ENCODE results near the gene ARL2BP.
"Not testable (repeated sequence)": the region's sequence is repeated elsewhere in the genome, so short reads cannot be mapped to it uniquely, and the experiment has no call there.

The ARL2BP gene

DNA sequence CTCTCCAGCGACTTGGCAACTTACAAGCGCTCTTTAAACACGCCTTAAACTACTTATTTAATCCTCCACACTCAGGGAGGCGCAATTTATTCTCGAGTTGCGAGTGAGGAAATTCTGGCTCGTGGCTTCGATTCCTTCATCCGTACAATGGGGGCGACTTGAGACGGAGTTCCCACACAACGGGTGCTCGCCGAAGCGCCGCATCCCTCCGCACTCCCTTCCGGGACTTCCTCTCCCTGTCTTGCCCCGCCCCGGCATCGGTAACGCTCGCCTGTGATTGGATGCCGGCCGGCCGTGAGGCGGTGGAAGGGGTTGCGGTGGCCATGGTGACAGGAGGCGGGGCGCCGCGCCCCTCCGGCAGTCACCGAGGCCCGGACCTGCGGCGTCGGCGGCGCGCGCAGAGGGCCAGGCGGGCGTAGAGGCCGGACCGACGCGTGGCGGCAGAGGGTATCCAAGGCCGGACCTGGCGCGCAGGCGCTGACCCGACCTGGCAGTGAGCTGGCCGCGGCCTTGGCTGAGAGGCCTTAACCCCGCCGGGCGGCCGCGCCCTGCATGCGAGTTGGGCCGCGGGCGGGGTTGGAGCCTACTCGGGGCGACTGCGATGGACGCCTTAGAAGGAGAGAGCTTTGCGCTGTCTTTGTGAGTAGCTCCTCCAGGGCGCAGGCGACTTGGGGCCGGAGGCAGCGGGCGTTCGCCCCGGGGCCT, at the start of gene ARL2BP:
Gene ARL2BP, plus strand, starts transcription at position 493 of the 705 bp plus-strand sequence. Its CDS starts 109 bp downstream, at position 602.
- peak within 1 kb of the TSS; percentile 89 for H3K27ac ChIP-seq (ENCODE audit: low read depth, low read length)
- peaks cover 7 to 21% of the 10 kb centered on the region in 2 donors for H3K36me3 ChIP-seq (ENCODE audit: control insufficient read depth in 1 of 2, insufficient read depth in 2 of 2, low read length in 2 of 2)
- no peaks in the 10 kb centered on the region for H3K27me3 ChIP-seq (ENCODE audit: control insufficient read depth in 1 of 2, insufficient read depth in 2 of 2, low read length in 2 of 2)
- H3K9me3 ChIP-seq (ENCODE audit: control insufficient read depth in 1 of 2, low read length in 2 of 2), result no peaks in the 10 kb centered on the region
- peaks cover 21 to 22% of the 10 kb centered on the region in 2 donors for H3K4me1 ChIP-seq (ENCODE audit: control insufficient read depth in 1 of 2, insufficient read depth in 2 of 2, low read length in 2 of 2)
- peak within 1 kb of the TSS; percentile 70 to 76 for H3K9ac ChIP-seq (ENCODE audit: low read depth in 1 of 2, low read length in 2 of 2)
- peak within 1 kb of the TSS; percentile 63 to 82 for H3K4me3 ChIP-seq (ENCODE audit: low read depth in 1 of 2, low read length in 2 of 2)

DNA sequence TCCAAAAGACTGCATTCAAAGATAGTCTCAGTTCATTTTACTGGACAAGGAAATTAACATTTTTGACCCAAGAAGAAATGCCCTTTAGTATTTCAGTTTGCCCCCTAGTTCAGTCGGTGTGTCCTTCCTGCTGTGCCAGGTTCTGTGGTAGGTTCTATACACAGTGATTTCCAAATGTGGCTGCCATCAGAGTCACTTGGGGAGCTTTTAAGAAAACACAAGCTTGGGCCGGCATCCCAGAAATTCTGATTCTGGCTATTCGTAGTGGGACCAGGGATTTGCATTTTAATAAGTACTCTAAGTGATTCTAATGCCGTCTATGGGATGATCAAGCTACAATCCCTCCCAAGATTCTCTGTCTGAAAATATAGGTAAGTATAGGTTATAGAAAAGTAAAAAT, 48.8 kb upstream of the ARL2BP start:
- peaks cover 7 to 8% of the 10 kb centered on the region in 2 donors for H3K4me1 ChIP-seq (ENCODE audit: control insufficient read depth in 1 of 2, insufficient read depth in 2 of 2, low read length in 2 of 2)

DNA sequence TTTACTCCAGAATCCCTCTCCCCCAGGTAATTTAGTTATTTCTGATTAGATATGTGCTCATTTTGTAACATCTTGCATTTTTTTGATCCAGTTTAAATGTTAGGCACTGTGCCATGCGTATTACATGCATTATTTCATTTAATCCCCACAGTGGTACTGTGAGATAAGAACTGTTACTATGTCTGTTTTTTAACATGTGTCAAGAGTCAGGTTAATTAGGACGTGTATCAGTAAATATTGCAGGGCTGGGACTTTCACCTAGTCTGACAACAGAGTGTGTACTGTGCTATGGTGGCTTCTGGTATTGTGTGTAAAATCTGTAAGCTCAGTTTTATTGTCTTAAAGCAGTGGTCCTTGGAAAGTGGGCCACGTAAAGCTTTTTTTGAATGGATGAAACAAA, 48.3 kb upstream of the ARL2BP start:
- peaks cover 5 to 8% of the 10 kb centered on the region in 2 donors for H3K4me1 ChIP-seq (ENCODE audit: control insufficient read depth in 1 of 2, insufficient read depth in 2 of 2, low read length in 2 of 2)
- H3K4me3 ChIP-seq (ENCODE audit: low read depth in 1 of 2, low read length in 2 of 2), result no peak overlapping the region
- no peak overlapping the region for H3K27ac ChIP-seq (ENCODE audit: low read depth, low read length)
- H3K9me3 ChIP-seq (ENCODE audit: control insufficient read depth in 1 of 2, low read length in 2 of 2), result no peaks in the 10 kb centered on the region
- H3K27me3 ChIP-seq (ENCODE audit: control insufficient read depth in 1 of 2, insufficient read depth in 2 of 2, low read length in 2 of 2), result no peaks in the 10 kb centered on the region
- H3K9ac ChIP-seq (ENCODE audit: low read depth in 1 of 2, low read length in 2 of 2), result no peak overlapping the region
- H3K36me3 ChIP-seq (ENCODE audit: control insufficient read depth in 1 of 2, insufficient read depth in 2 of 2, low read length in 2 of 2), result peaks cover 0 to 4% of the 10 kb centered on the region in 2 donors

More for the DNA sequence above, 48.8 kb upstream of the ARL2BP start:
- Histone ChIP-seq H3K4me3 (ENCODE audit: low read depth in 1 of 2, low read length in 2 of 2) (no peak overlapping the region), H3K36me3 (ENCODE audit: control insufficient read depth in 1 of 2, insufficient read depth in 2 of 2, low read length in 2 of 2) (peaks cover 0 to 4% of the 10 kb centered on the region in 2 donors), H3K9ac (ENCODE audit: low read depth in 1 of 2, low read length in 2 of 2) (no peak overlapping the region), H3K27ac (ENCODE audit: low read depth, low read length) (no peak overlapping the region), H3K9me3 (ENCODE audit: control insufficient read depth in 1 of 2, low read length in 2 of 2) (no peaks in the 10 kb centered on the region), H3K27me3 (ENCODE audit: control insufficient read depth in 1 of 2, insufficient read depth in 2 of 2, low read length in 2 of 2) (no peaks in the 10 kb centered on the region)

DNA sequence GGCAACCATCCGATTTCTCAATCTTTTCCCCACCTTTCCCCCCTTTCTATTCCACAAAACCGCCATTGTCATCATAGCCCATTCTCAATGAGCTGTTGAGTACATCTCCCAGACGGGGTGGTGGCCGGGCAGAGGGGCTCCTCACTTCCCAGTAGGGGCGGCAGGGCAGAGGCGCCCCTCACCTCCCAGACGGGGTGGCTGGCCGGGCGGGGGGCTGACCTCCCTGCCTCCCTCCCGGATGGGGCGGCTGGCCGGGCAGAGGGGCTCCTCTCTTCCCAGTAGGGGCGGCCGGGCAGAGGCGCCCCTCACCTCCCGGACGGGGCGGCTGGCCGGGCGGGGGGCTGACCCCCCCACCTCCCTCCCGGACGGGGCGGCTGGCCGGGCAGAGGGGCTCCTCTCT, 44.7 kb upstream of the ARL2BP start:
- H3K27ac ChIP-seq (ENCODE audit: low read depth, low read length); H3K9ac ChIP-seq (ENCODE audit: low read depth in 1 of 2, low read length in 2 of 2); H3K4me3 ChIP-seq (ENCODE audit: low read depth in 1 of 2, low read length in 2 of 2); H3K4me1 ChIP-seq (ENCODE audit: control insufficient read depth in 1 of 2, insufficient read depth in 2 of 2, low read length in 2 of 2); H3K9me3 ChIP-seq (ENCODE audit: control insufficient read depth in 1 of 2, low read length in 2 of 2); H3K27me3 ChIP-seq (ENCODE audit: control insufficient read depth in 1 of 2, insufficient read depth in 2 of 2, low read length in 2 of 2): not testable (repeated sequence)
- peaks cover 11 to 13% of the 10 kb centered on the region in 2 donors for H3K36me3 ChIP-seq (ENCODE audit: control insufficient read depth in 1 of 2, insufficient read depth in 2 of 2, low read length in 2 of 2)

DNA sequence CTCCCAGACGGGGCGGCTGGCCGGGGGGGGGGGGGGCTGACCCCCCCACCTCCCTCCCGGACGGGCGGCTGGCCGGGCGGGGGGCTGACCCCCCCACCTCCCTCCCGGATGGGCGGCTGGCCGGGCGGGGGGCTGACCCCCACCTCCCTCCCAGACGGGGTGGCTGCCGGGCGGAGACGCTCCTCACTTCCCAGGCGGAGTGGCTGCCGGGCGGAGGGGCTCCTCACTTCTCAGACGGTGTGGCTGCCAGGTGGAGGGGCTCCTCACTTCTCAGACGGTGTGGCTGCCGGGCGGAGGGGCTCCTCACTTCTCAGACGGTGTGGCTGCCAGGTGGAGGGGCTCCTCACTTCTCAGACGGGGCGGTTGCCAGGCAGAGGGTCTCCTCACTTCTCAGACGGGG, 44.1 kb upstream of the ARL2BP start:
- peaks cover 11 to 18% of the 10 kb centered on the region in 2 donors for H3K36me3 ChIP-seq (ENCODE audit: control insufficient read depth in 1 of 2, insufficient read depth in 2 of 2, low read length in 2 of 2)
- H3K4me3 ChIP-seq (ENCODE audit: low read depth in 1 of 2, low read length in 2 of 2); H3K27ac ChIP-seq (ENCODE audit: low read depth, low read length); H3K4me1 ChIP-seq (ENCODE audit: control insufficient read depth in 1 of 2, insufficient read depth in 2 of 2, low read length in 2 of 2); H3K9me3 ChIP-seq (ENCODE audit: control insufficient read depth in 1 of 2, low read length in 2 of 2); H3K27me3 ChIP-seq (ENCODE audit: control insufficient read depth in 1 of 2, insufficient read depth in 2 of 2, low read length in 2 of 2); H3K9ac ChIP-seq (ENCODE audit: low read depth in 1 of 2, low read length in 2 of 2): not testable (repeated sequence)

DNA sequence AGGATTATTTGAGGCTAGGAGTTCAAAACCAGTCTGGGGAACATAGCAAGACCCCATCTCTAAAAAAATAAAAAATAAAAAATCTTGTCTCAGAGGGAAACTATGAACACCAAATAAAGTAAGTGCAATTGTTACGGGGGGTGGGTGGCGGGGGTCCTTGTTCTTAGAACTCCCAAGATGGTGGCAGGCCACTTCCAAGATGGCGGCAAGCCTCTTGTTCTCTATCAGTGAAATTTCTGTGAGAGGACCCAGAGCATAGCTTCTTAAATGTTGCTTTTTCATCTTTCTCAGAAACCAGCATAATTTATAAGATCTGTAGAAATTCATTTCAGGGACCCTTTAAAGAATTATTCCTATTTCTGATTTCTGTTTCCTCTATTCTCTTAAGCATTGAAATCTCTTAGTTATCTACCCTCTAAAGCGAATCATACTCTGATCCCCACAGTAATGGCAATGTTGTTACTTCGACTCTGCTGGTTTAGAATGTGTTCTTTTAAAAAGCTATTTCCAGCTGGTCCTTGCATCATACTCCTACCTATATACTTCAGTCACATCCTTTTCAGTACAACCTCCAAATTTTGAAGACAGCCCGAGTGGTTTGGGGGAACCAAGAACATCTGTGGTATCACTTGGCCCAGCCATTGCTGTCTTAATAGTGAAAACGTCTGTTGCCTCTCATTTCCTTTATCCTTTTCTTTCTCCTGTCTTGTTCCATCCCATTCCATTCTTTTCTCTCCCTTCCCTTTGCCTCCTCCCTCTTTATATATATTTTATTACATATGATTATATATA, 42.8 kb upstream of the ARL2BP start:
- Histone ChIP-seq H3K9me3 (ENCODE audit: control insufficient read depth in 1 of 2, low read length in 2 of 2) (no peaks in the 10 kb centered on the region), H3K9ac (ENCODE audit: low read depth in 1 of 2, low read length in 2 of 2) (no peak overlapping the region), H3K27me3 (ENCODE audit: control insufficient read depth in 1 of 2, insufficient read depth in 2 of 2, low read length in 2 of 2) (no peaks in the 10 kb centered on the region), H3K4me3 (ENCODE audit: low read depth in 1 of 2, low read length in 2 of 2) (no peak overlapping the region), H3K4me1 (ENCODE audit: control insufficient read depth in 1 of 2, insufficient read depth in 2 of 2, low read length in 2 of 2) (no peaks in the 10 kb centered on the region), H3K36me3 (ENCODE audit: control insufficient read depth in 1 of 2, insufficient read depth in 2 of 2, low read length in 2 of 2) (peaks cover 15 to 29% of the 10 kb centered on the region in 2 donors), H3K27ac (ENCODE audit: low read depth, low read length) (no peak overlapping the region)

DNA sequence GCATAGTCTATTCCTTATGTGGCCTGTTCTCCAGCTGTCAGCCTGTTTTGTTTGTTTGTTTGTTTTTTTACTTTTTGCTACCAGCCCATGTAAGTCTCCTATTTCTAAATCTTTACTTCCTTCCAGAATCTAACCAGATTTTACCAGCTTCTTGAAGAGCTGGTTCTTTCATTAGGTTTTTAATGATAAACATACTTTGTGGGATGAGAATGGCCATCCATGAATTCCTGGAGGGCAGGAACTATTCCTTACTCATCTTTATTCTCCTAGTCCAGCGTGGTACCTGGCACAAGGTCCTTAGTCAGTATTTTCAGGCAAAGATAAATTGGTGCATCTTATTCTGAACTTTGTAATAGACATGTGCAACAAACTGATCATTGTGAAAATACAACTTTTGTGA, 41.6 kb upstream of the ARL2BP start:
- Histone ChIP-seq H3K4me3 (ENCODE audit: low read depth in 1 of 2, low read length in 2 of 2) (no peak overlapping the region), H3K9ac (ENCODE audit: low read depth in 1 of 2, low read length in 2 of 2) (no peak overlapping the region), H3K27ac (ENCODE audit: low read depth, low read length) (no peak overlapping the region), H3K27me3 (ENCODE audit: control insufficient read depth in 1 of 2, insufficient read depth in 2 of 2, low read length in 2 of 2) (no peaks in the 10 kb centered on the region), H3K9me3 (ENCODE audit: control insufficient read depth in 1 of 2, low read length in 2 of 2) (no peaks in the 10 kb centered on the region), H3K36me3 (ENCODE audit: control insufficient read depth in 1 of 2, insufficient read depth in 2 of 2, low read length in 2 of 2) (peaks cover 21 to 36% of the 10 kb centered on the region in 2 donors), H3K4me1 (ENCODE audit: control insufficient read depth in 1 of 2, insufficient read depth in 2 of 2, low read length in 2 of 2) (no peaks in the 10 kb centered on the region)

DNA sequence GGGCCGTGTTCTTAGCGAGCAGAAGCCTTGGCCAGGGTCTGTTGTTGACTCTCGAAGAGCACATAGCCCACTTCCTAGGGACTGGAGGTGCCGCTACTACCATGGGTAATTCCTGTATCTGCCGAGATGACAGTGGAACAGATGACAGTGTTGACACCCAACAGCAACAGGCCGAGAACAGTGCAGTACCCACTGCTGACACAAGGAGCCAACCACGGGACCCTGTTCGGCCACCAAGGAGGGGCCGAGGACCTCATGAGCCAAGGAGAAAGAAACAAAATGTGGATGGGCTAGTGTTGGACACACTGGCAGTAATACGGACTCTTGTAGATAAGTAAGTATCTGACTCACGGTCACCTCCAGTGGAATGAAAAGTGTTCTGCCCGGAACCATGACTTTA, 40.4 kb upstream of the ARL2BP start:
- no peak overlapping the region for H3K9ac ChIP-seq (ENCODE audit: low read depth in 1 of 2, low read length in 2 of 2)
- H3K36me3 ChIP-seq (ENCODE audit: control insufficient read depth in 1 of 2, insufficient read depth in 2 of 2, low read length in 2 of 2), result peaks cover 21 to 43% of the 10 kb centered on the region in 2 donors
- H3K4me3 ChIP-seq (ENCODE audit: low read depth in 1 of 2, low read length in 2 of 2), result no peak overlapping the region
- no peaks in the 10 kb centered on the region for H3K9me3 ChIP-seq (ENCODE audit: control insufficient read depth in 1 of 2, low read length in 2 of 2)
- H3K27me3 ChIP-seq (ENCODE audit: control insufficient read depth in 1 of 2, insufficient read depth in 2 of 2, low read length in 2 of 2), result no peaks in the 10 kb centered on the region
- H3K27ac ChIP-seq (ENCODE audit: low read depth, low read length), result no peak overlapping the region
- H3K4me1 ChIP-seq (ENCODE audit: control insufficient read depth in 1 of 2, insufficient read depth in 2 of 2, low read length in 2 of 2), result no peaks in the 10 kb centered on the region

DNA sequence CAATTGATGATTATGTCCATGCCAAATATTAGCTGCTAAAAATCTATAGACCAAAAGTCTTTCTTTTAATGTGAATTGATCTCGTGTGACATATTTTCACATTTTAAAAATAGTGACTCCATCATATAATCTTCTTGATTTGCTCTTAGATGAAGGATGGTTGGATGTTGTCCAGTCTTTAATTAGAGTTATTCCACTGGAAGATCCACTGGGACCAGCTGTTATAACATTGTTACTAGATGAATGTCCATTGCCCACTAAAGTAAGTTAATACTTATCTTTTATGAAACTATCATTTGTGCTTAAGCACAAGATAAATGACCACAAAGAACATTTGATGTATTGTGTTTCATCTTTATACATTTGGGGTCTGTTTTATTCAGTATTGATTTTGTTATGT, 36.1 kb upstream of the ARL2BP start:
- H3K27me3 ChIP-seq (ENCODE audit: control insufficient read depth in 1 of 2, insufficient read depth in 2 of 2, low read length in 2 of 2), result no peaks in the 10 kb centered on the region

DNA sequence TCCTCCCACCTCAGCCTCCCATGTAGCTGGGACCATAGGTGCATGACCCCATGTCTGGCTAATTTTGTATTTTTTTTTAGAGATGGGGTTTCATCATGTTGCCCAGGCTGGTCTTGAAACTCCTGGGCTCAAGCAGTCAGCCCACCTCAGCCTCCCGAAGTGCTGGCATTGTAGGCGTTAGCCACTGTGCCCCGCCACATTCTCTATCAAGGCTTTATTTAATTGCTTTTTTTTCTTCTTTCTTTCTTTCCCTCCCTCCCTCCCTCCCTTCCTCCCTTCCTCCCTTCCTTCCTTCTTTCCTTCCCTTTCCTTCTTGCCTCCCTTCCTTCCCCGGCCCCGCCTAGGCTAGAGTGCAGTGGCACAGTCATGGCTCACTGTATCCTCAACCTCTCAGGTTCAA, 35.3 kb upstream of the ARL2BP start:
- Histone ChIP-seq H3K9me3 (ENCODE audit: control insufficient read depth in 1 of 2, low read length in 2 of 2) (no peaks in the 10 kb centered on the region), H3K27me3 (ENCODE audit: control insufficient read depth in 1 of 2, insufficient read depth in 2 of 2, low read length in 2 of 2) (no peaks in the 10 kb centered on the region), H3K4me3 (ENCODE audit: low read depth in 1 of 2, low read length in 2 of 2) (no peak overlapping the region), H3K9ac (ENCODE audit: low read depth in 1 of 2, low read length in 2 of 2) (no peak overlapping the region), H3K4me1 (ENCODE audit: control insufficient read depth in 1 of 2, insufficient read depth in 2 of 2, low read length in 2 of 2) (no peaks in the 10 kb centered on the region), H3K36me3 (ENCODE audit: control insufficient read depth in 1 of 2, insufficient read depth in 2 of 2, low read length in 2 of 2) (peaks cover 35 to 85% of the 10 kb centered on the region in 2 donors), H3K27ac (ENCODE audit: low read depth, low read length) (no peak overlapping the region)

More for the DNA sequence above, 36.1 kb upstream of the ARL2BP start:
- Histone ChIP-seq H3K4me3 (ENCODE audit: low read depth in 1 of 2, low read length in 2 of 2) (no peak overlapping the region), H3K4me1 (ENCODE audit: control insufficient read depth in 1 of 2, insufficient read depth in 2 of 2, low read length in 2 of 2) (no peaks in the 10 kb centered on the region), H3K9me3 (ENCODE audit: control insufficient read depth in 1 of 2, low read length in 2 of 2) (no peaks in the 10 kb centered on the region), H3K9ac (ENCODE audit: low read depth in 1 of 2, low read length in 2 of 2) (no peak overlapping the region), H3K27ac (ENCODE audit: low read depth, low read length) (no peak overlapping the region), H3K36me3 (ENCODE audit: control insufficient read depth in 1 of 2, insufficient read depth in 2 of 2, low read length in 2 of 2) (peaks cover 30 to 80% of the 10 kb centered on the region in 2 donors)

Measured in duodenal mucosa (tissue), 2 donors.